CD14-positive monocyte (primary cell): ENCODE results near the gene TULP1. TPM values are rescaled to one million over a fixed set of nuclear protein-coding genes. Genes with fewer than 3 reads are reported as not detected.
A peak's percentile ranks its signal among the peaks of the same experiment; 100 is the strongest.

ENCODE experiments used
- DNase-seq, 3 donors: peaks; one replicate each; pipeline ENCODE4 v3.0.0-alpha.2; 2011 to 2022
- H2AFZ ChIP-seq: 2 replicates; pipeline ENCODE4 v1.6.0; 2012; ENCODE audit warnings: mild to moderate bottlenecking, low read depth, low read length, inconsistent platforms; ENCODE audit not compliant: insufficient read depth, poor library complexity, severe bottlenecking
- H3K27ac ChIP-seq, 2 donors: 1 replicate in 1 of 2; 2 replicates in 1 of 2; pipeline ENCODE4 v1.5.1; 2012 to 2013; ENCODE audit warnings: low read length in 2 of 2, control low read depth in 1 of 2, inconsistent platforms in 1 of 2, low read depth in 1 of 2, mild to moderate bottlenecking in 1 of 2
- H3K27me3 ChIP-seq, 2 donors: one replicate each; pipeline versions ENCODE4 v1.6.0 to v1.6.1; 2011 to 2013; ENCODE audit warnings: low read length in 2 of 2; ENCODE audit not compliant: control insufficient read depth in 2 of 2, insufficient read depth in 2 of 2
- H3K36me3 ChIP-seq, 2 donors: replicated peaks in 1 of 2; 1 replicate in 1 of 2; 2 replicates in 1 of 2; pipeline versions ENCODE4 v1.5.1 to v1.6.1; 2012 to 2013; ENCODE audit warnings: low read length in 2 of 2, control low read depth in 1 of 2, inconsistent platforms in 1 of 2, mild to moderate bottlenecking in 1 of 2; ENCODE audit not compliant: insufficient read depth in 2 of 2, control insufficient read depth in 1 of 2
- H3K4me1 ChIP-seq, 2 donors: 1 replicate in 1 of 2; 2 replicates in 1 of 2; pipeline versions ENCODE4 v1.5.1 to v1.6.1; 2012 to 2013; ENCODE audit warnings: low read length in 2 of 2, control low read depth in 1 of 2, inconsistent platforms in 1 of 2, mild to moderate bottlenecking in 1 of 2, moderate library complexity in 1 of 2; ENCODE audit not compliant: insufficient read depth in 2 of 2, control insufficient read depth in 1 of 2
- H3K4me2 ChIP-seq: replicated peaks from 2 replicates; pipeline ENCODE3; 2012; ENCODE audit warnings: low read length, moderate library complexity, mild to moderate bottlenecking; ENCODE audit not compliant: poor library complexity, severe bottlenecking; ENCODE audit errors: extremely low read depth
- H3K4me3 ChIP-seq, 3 experiments: fragments of 200-600 bp in 1 of 3; sonication (generic) in 1 of 3; replicated peaks in 1 of 3; 1 replicate in 2 of 3; 2 replicates in 1 of 3; pipeline ENCODE4 v1.5.1; 2011 to 2013; ENCODE audit warnings: low read length in 3 of 3, mild to moderate bottlenecking in 3 of 3, control low read depth in 2 of 3, low read depth in 2 of 3, inconsistent platforms in 1 of 3, moderate library complexity in 1 of 3
- H3K79me2 ChIP-seq: 2 replicates; pipeline ENCODE4 v1.6.0; 2012; ENCODE audit warnings: mild to moderate bottlenecking, control low read depth, inconsistent platforms, low read length, moderate library complexity; ENCODE audit not compliant: insufficient read depth
- H3K9ac ChIP-seq: 2 replicates; pipeline ENCODE4 v1.6.0; 2017; ENCODE audit warnings: low read length, mild to moderate bottlenecking; ENCODE audit not compliant: insufficient read depth, poor library complexity, severe bottlenecking
- H3K9me3 ChIP-seq, 2 donors: replicated peaks in 1 of 2; 1 replicate in 1 of 2; 2 replicates in 1 of 2; pipeline versions ENCODE4 v1.5.1 to v1.6.1; 2012 to 2013; ENCODE audit warnings: low read length in 2 of 2, control low read depth in 1 of 2; ENCODE audit not compliant: control insufficient read depth in 1 of 2, insufficient read depth in 1 of 2
- H4K20me1 ChIP-seq: 2 replicates; pipeline ENCODE4 v1.6.0; 2012; ENCODE audit warnings: mild to moderate bottlenecking, low read length, control low read depth, moderate library complexity; ENCODE audit not compliant: insufficient read depth
- H3K27ac Mint-ChIP-seq, 7 donors: one replicate each; pipeline ENCODE4 v1.8.0; 2020; ENCODE audit warnings: mild to moderate bottlenecking in 7 of 7, mixed read lengths in 7 of 7, moderate library complexity in 6 of 7, inconsistent platforms in 2 of 7
- H3K27me3 Mint-ChIP-seq, 3 donors: one replicate each; pipeline ENCODE4 v1.8.0; 2021 to 2022; ENCODE audit warnings: low read depth in 3 of 3, mild to moderate bottlenecking in 3 of 3, mixed read lengths in 3 of 3, moderate library complexity in 3 of 3, inconsistent platforms in 1 of 3
- H3K36me3 Mint-ChIP-seq, 2 donors: one replicate each; pipeline ENCODE4 v1.8.0; 2020; ENCODE audit warnings: mixed read lengths in 2 of 2, inconsistent platforms in 1 of 2, mild to moderate bottlenecking in 1 of 2
- H3K4me1 Mint-ChIP-seq: one replicate; pipeline ENCODE4 v1.8.0; 2020; ENCODE audit warnings: mild to moderate bottlenecking, mixed read lengths
- H3K4me3 Mint-ChIP-seq, 2 donors: one replicate each; pipeline ENCODE4 v1.8.0; 2020; ENCODE audit warnings: mild to moderate bottlenecking in 2 of 2, mixed read lengths in 2 of 2, moderate library complexity in 1 of 2
- H3K9me3 Mint-ChIP-seq, 7 donors: one replicate each; pipeline ENCODE4 v1.8.0; 2020 to 2022; ENCODE audit warnings: mixed read lengths in 7 of 7, mild to moderate bottlenecking in 6 of 7, moderate library complexity in 6 of 7, inconsistent platforms in 2 of 7
- WGBS: methylation state at CpG from one replicate; pipeline ENCODE4 v1.1.5; 2013; ENCODE audit warnings: missing lambda C conversion rate; ENCODE audit not compliant: insufficient coverage; 5-methylcytosine and 5-hydroxymethylcytosine counted together
- intact Hi-C, 2 donors: fragments of 100-400 bp; cut with micrococcal nuclease; formaldehyde crosslinking; loops; one replicate each; pipeline versions ENCODE4 v1.15.0 to v1.15.1; 2023
- polyA plus RNA-seq, 3 donors: library from polyadenylated mRNA; depleted of rRNA in 1 of 3; unstranded in 2 of 3; stranded (reverse) in 1 of 3; fragments of 300-500 nt in 2 of 3; fragments of >200 nt in 1 of 3; fragmentation: Illumina TruSeq in 2 of 3; gene quantifications; 1 replicate in 2 of 3; 2 replicates in 1 of 3; pipeline ENCODE4 v1.2.3, GENCODE V29; 2012 to 2021
- TF ChIP-seq, protein P1 (sequence below): fragments of 200-600 bp; IDR thresholded peaks from one replicate; pipeline ENCODE4 v1.8.0; 2022; ENCODE audit warnings: antibody characterized with exemption, mild to moderate bottlenecking

TULP1 gene
- polyA plus RNA-seq, 3 donors: not detected

DNA sequence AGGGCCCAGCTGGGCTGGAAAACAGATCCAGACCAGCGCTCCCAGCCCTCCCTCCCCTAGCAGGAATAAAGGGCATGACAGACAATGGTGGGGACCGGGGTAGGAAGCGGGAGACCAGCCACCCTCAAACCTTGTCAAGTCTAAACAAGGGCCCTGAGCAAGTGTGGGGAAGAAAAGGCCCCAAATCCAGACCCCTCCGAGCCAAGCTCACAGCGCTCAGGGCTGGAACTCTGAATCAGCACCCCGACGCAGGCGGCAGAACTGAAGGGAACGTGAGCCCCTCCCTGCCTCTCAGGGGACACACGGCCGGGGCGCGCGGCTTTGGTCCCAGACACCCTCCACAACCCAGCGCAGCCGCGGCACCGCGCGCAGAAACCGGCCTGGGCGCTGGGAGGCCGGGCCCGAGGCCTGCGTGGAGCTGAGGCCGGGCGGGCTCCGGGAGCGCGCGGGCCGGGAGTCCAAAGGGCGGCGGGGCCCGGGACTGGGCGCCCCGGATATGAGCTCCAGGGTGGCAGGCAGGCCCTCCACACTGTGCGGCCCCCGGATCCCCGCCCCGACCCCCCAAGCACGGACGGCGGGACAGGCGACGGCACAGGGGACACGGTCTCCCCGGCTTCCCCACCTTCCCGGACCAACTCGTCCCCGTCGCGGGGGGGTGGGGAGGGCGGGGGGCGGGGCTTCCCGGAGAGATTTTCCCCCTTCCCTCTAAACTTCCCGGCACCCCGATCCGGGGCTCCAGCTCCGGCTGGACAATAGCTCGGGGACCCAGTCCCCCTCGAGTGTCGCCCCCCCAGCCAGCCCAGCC, 16.5 kb downstream of the TULP1 start:
- peak overlapping the region; percentile 62 to 65 for H3K4me3 Mint-ChIP-seq
- intact Hi-C loops: no loop called here
- Histone ChIP-seq H3K9ac (no peak overlapping the region), H3K36me3 (no peaks in the 10 kb centered on the region), H3K27ac (no peak overlapping the region), H3K9me3 (peaks cover 0 to 9% of the 10 kb centered on the region in 2 donors), H2AFZ (no peak overlapping the region), H4K20me1 (peaks cover 10% of the 10 kb centered on the region), H3K27me3 (peaks cover 37 to 88% of the 10 kb centered on the region in 2 donors), H3K4me1 (peaks cover 36 to 42% of the 10 kb centered on the region in 2 donors), H3K4me3 (peak overlapping the region in 1 of 3 experiments; percentile 49), H3K79me2 (no peaks in the 10 kb centered on the region), H3K4me2 (peak overlapping the region; percentile 88)
- H3K4me1 Mint-ChIP-seq: peaks cover 38% of the 10 kb centered on the region
- H3K27me3 Mint-ChIP-seq: peaks cover 81 to 95% (median 81%) of the 10 kb centered on the region in 3 donors
- no peak overlapping the region for H3K27ac Mint-ChIP-seq
- peaks cover 2 to 5% of the 10 kb centered on the region in 2 donors for H3K36me3 Mint-ChIP-seq
- no peak for DNase-seq
- peaks cover 0 to 17% (median 8%) of the 10 kb centered on the region in 7 donors for H3K9me3 Mint-ChIP-seq
- TF ChIP-seq, protein P1, sequence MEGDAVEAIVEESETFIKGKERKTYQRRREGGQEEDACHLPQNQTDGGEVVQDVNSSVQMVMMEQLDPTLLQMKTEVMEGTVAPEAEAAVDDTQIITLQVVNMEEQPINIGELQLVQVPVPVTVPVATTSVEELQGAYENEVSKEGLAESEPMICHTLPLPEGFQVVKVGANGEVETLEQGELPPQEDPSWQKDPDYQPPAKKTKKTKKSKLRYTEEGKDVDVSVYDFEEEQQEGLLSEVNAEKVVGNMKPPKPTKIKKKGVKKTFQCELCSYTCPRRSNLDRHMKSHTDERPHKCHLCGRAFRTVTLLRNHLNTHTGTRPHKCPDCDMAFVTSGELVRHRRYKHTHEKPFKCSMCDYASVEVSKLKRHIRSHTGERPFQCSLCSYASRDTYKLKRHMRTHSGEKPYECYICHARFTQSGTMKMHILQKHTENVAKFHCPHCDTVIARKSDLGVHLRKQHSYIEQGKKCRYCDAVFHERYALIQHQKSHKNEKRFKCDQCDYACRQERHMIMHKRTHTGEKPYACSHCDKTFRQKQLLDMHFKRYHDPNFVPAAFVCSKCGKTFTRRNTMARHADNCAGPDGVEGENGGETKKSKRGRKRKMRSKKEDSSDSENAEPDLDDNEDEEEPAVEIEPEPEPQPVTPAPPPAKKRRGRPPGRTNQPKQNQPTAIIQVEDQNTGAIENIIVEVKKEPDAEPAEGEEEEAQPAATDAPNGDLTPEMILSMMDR: no peak
- WGBS: 35% methylated on average over 27 of the region's 63 CpGs

GRCh38 chr6:35495258-35496035, 17.2 kb downstream of the TULP1 start:
- no peak for DNase-seq
- no peaks in the 10 kb centered on the region for H3K36me3 ChIP-seq
- H3K27me3 Mint-ChIP-seq: peaks cover 81 to 95% (median 87%) of the 10 kb centered on the region in 3 donors
- H3K9ac ChIP-seq: no peak overlapping the region
- H4K20me1 ChIP-seq: peaks cover 10% of the 10 kb centered on the region
- H2AFZ ChIP-seq: no peak overlapping the region
- H3K9me3 Mint-ChIP-seq: peaks cover 0 to 19% (median 8%) of the 10 kb centered on the region in 7 donors
- peaks cover 36 to 42% of the 10 kb centered on the region in 2 donors for H3K4me1 ChIP-seq
- H3K79me2 ChIP-seq: no peaks in the 10 kb centered on the region
- H3K36me3 Mint-ChIP-seq: peaks cover 2 to 5% of the 10 kb centered on the region in 2 donors
- no peak overlapping the region for H3K27ac ChIP-seq
- H3K4me1 Mint-ChIP-seq: peaks cover 38% of the 10 kb centered on the region
- H3K9me3 ChIP-seq: peaks cover 0 to 9% of the 10 kb centered on the region in 2 donors
- 95% methylated on average over 4 of the region's 9 CpGs for WGBS
- no peak overlapping the region for H3K4me2 ChIP-seq
- no peak overlapping the region for H3K27ac Mint-ChIP-seq
- intact Hi-C loops: no loop called here
- peaks cover 34 to 88% of the 10 kb centered on the region in 2 donors for H3K27me3 ChIP-seq
- H3K4me3 ChIP-seq: no peak overlapping the region
- H3K4me3 Mint-ChIP-seq: peak overlapping the region; percentile 62 to 65
- TF ChIP-seq, protein P1: no peak
